Liver (tissue), 3 donors: Measurements from ENCODE around the gene GRM1.

ENCODE experiments used
- ATF3 ChIP-seq: IDR thresholded peaks from 2 replicates; pipeline ENCODE4 v1.6.1; 2016; ENCODE audit warnings: antibody characterized with exemption
- CTCF ChIP-seq: fragments of 150-350 bp; IDR thresholded peaks from 2 replicates; pipeline ENCODE4 v1.5.1; 2017; ENCODE audit warnings: improper control_type of control experiment, low read depth, low read length; ENCODE audit not compliant: missing input control
- FOXA1 ChIP-seq: IDR thresholded peaks from 2 replicates; pipeline ENCODE4 v1.6.1; 2016; ENCODE audit warnings: antibody characterized with exemption
- FOXA2 ChIP-seq: IDR thresholded peaks from 2 replicates; pipeline ENCODE4 v1.6.1; 2016; ENCODE audit warnings: antibody characterized with exemption
- GABPA ChIP-seq, 2 donors: IDR thresholded peaks in 1 of 2; conservative IDR thresholded peaks in 1 of 2; 2 replicates each; pipeline ENCODE4 v1.6.1; 2016; ENCODE audit warnings: antibody characterized with exemption in 2 of 2, mild to moderate bottlenecking in 1 of 2, moderate library complexity in 1 of 2
- HNF4A ChIP-seq, 2 donors: conservative IDR thresholded peaks; 2 replicates each; pipeline ENCODE4 v1.6.1; 2016; ENCODE audit warnings: antibody characterized with exemption in 2 of 2, mild to moderate bottlenecking in 2 of 2
- JUND ChIP-seq, 2 donors: IDR thresholded peaks; 2 replicates each; pipeline ENCODE4 v1.6.1; 2016; ENCODE audit warnings: antibody characterized with exemption in 2 of 2
- MAX ChIP-seq: IDR thresholded peaks from 2 replicates; pipeline ENCODE4 v1.6.1; 2016; ENCODE audit warnings: antibody characterized with exemption
- NR2F2 ChIP-seq: IDR thresholded peaks from 2 replicates; pipeline ENCODE4 v1.6.1; 2016; ENCODE audit warnings: antibody characterized with exemption
- RXRA ChIP-seq, 2 donors: IDR thresholded peaks; 2 replicates each; pipeline ENCODE4 v1.6.1; 2017 to 2018; ENCODE audit warnings: antibody characterized with exemption in 2 of 2, mild to moderate bottlenecking in 1 of 2
- SP1 ChIP-seq: IDR thresholded peaks from 2 replicates; pipeline ENCODE4 v1.6.1; 2018; ENCODE audit warnings: antibody characterized with exemption, mild to moderate bottlenecking
- TAF1 ChIP-seq: conservative IDR thresholded peaks from 2 replicates; pipeline ENCODE4 v1.6.1; 2016; ENCODE audit warnings: antibody characterized with exemption, mild to moderate bottlenecking
- YY1 ChIP-seq: IDR thresholded peaks from 2 replicates; pipeline ENCODE4 v1.6.1; 2016; ENCODE audit warnings: antibody characterized with exemption, mild to moderate bottlenecking
- donor health status: healthy.
- donor health status: healthy.

GRCh38 chr6:146367061-146367460, 338.2 kb downstream of the GRM1 start:
- no peak for TF ChIP-seq SP1
- TF ChIP-seq FOXA2: no peak
- no peak for TF ChIP-seq MAX
- no peak for TF ChIP-seq CTCF
- no peak for TF ChIP-seq GABPA (IDR thresholded peaks at IDR 0.05 in 1 of 2, conservative IDR thresholded peaks at IDR 0.05 in 1 of 2)
- TF ChIP-seq JUND (IDR thresholded peaks at IDR 0.05): no peak
- TF ChIP-seq HNF4A (conservative IDR thresholded peaks at IDR 0.05): no peak
- TF ChIP-seq RXRA (IDR thresholded peaks at IDR 0.05): no peak
- no peak for TF ChIP-seq TAF1
- no peak for TF ChIP-seq FOXA1
- no peak for TF ChIP-seq YY1
- no peak for TF ChIP-seq NR2F2
- TF ChIP-seq ATF3: no peak
